MM.1S (cell line): ENCODE measurements around the gene ANP32A.
"Not testable (repeated sequence)": the region's sequence is repeated elsewhere in the genome, so short reads cannot be mapped to it uniquely, and the experiment has no call there.

Experiments used
- DNase-seq: peaks from one replicate; pipeline ENCODE4 v3.0.0-alpha.2; 2015
- H2AFZ ChIP-seq: fragments of 300-600 bp; sonication (generic); 2 replicates; pipeline ENCODE4 v1.6.0; 2016; ENCODE audit warnings: antibody characterized with exemption, low read length
- H3F3A ChIP-seq: fragments of 300-600 bp; sonication (generic); 2 replicates; pipeline ENCODE4 v1.6.1; 2016; ENCODE audit warnings: mild to moderate bottlenecking, antibody characterized with exemption, low read length, moderate library complexity, mixed read lengths; ENCODE audit not compliant: insufficient read depth
- H3K27ac ChIP-seq: fragments of 300-600 bp; sonication (generic); 2 replicates; pipeline ENCODE4 v1.5.1; 2016; ENCODE audit warnings: mild to moderate bottlenecking, low read length
- H3K27me3 ChIP-seq: fragments of 300-600 bp; sonication (generic); replicated peaks from 2 replicates; pipeline ENCODE4 v1.6.0; 2016; ENCODE audit warnings: low read length; ENCODE audit not compliant: insufficient read depth
- H3K36me3 ChIP-seq: fragments of 300-600 bp; sonication (generic); replicated peaks from 2 replicates; pipeline ENCODE4 v1.6.1; 2016; ENCODE audit warnings: mild to moderate bottlenecking, low read length, mixed read lengths; ENCODE audit not compliant: insufficient read depth
- H3K4me1 ChIP-seq: fragments of 300-600 bp; sonication (generic); 2 replicates; pipeline ENCODE4 v1.6.1; 2016; ENCODE audit warnings: low read length, mixed read lengths
- H3K4me2 ChIP-seq: fragments of 300-600 bp; sonication (generic); 2 replicates; pipeline ENCODE4 v1.6.0; 2016; ENCODE audit warnings: low read depth, low read length
- H3K4me3 ChIP-seq: fragments of 300-600 bp; sonication (generic); 2 replicates; pipeline ENCODE4 v1.5.1; 2016; ENCODE audit warnings: low read length, mixed read lengths
- H3K79me2 ChIP-seq: fragments of 300-600 bp; sonication (generic); 2 replicates; pipeline ENCODE4 v1.6.1; 2016; ENCODE audit warnings: mixed run types, low read length, mixed read lengths
- H3K9ac ChIP-seq: fragments of 300-600 bp; sonication (generic); 2 replicates; pipeline ENCODE4 v1.6.1; 2016; ENCODE audit warnings: low read length, mixed read lengths
- H3K9me2 ChIP-seq: fragments of 300-600 bp; sonication (generic); replicated peaks from 2 replicates; pipeline ENCODE4 v1.6.1; 2016; ENCODE audit warnings: mild to moderate bottlenecking, low read length, mixed read lengths; ENCODE audit not compliant: insufficient read depth
- H3K9me3 ChIP-seq: fragments of 300-600 bp; sonication (generic); replicated peaks from 2 replicates; pipeline ENCODE4 v1.6.1; 2016; ENCODE audit warnings: mild to moderate bottlenecking, low read length, mixed read lengths; ENCODE audit not compliant: insufficient read depth
- H4K20me1 ChIP-seq: fragments of 300-600 bp; sonication (generic); 2 replicates; pipeline ENCODE4 v1.6.1; 2016; ENCODE audit warnings: mild to moderate bottlenecking, low read length, moderate library complexity, mixed read lengths; ENCODE audit not compliant: insufficient read depth
- EZH2 ChIP-seq: fragments of 300-600 bp; sonication (generic); optimal IDR thresholded peaks from 2 replicates; pipeline ENCODE3; 2017; ENCODE audit warnings: low read depth, mild to moderate bottlenecking, antibody characterized with exemption, low read length, mixed read lengths
- EZH2phosphoT487 ChIP-seq: fragments of 300-600 bp; sonication (generic); IDR thresholded peaks from 2 replicates; pipeline ENCODE4 v1.6.1; 2018; ENCODE audit warnings: antibody characterized with exemption, low read length
- TF ChIP-seq, protein P1 (sequence below): fragments of 300-600 bp; sonication (generic); IDR thresholded peaks from 2 replicates; pipeline ENCODE4 v1.5.1; 2016; ENCODE audit warnings: antibody characterized with exemption, low read length, mixed read lengths

Gene ANP32A

DNA sequence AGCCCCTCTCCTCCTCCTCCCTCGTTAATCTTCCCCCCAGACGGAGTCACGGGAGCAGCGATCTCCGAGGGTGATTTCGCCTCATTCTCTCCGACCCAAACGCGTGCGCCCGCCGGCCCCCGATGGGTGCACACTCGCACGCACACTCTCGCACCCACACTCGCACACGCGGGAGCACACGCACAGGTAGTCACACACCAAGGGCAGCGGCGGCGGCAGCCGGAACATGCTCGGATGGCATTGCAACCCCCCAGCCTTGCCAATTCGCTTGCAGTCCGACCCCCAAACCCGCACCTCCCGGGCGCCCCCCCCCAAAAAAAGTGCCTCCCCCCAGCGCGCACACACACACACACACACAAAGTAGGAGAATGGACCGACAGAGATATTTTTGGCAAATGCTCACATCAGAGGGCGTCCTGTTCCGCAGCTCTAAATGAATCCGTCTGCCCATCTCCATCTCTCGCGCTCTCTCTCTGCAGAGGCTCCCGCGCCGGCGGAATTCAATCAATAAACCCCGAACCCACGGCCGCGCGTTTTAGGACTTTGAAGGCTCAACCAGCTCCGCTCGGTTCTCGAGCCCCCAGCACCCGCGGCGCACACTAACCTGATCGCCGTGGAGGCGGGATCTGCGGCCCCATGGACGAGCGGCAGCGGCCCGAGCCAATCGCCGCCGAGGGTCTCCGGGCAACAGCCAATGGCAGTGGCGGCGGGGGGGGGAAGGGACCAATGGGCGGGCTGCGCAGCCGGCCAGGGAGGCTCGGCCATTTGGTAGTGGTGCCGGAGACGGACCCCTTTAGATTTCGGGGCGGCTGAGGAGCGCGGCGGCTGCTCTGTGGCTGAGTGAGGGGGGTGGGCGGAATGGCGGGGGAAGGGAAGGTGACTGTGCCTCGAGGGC is at the start of gene ANP32A:
ANP32A (minus strand) TSS at position 601 of the 895 bp plus-strand sequence; CDS start at position 457, 144 bp downstream.
- H3K27ac ChIP-seq = peak within 1 kb of the TSS; percentile 86
- no peak for TF ChIP-seq EZH2
- no peak for TF ChIP-seq EZH2phosphoT487
- TF ChIP-seq, protein P1, sequence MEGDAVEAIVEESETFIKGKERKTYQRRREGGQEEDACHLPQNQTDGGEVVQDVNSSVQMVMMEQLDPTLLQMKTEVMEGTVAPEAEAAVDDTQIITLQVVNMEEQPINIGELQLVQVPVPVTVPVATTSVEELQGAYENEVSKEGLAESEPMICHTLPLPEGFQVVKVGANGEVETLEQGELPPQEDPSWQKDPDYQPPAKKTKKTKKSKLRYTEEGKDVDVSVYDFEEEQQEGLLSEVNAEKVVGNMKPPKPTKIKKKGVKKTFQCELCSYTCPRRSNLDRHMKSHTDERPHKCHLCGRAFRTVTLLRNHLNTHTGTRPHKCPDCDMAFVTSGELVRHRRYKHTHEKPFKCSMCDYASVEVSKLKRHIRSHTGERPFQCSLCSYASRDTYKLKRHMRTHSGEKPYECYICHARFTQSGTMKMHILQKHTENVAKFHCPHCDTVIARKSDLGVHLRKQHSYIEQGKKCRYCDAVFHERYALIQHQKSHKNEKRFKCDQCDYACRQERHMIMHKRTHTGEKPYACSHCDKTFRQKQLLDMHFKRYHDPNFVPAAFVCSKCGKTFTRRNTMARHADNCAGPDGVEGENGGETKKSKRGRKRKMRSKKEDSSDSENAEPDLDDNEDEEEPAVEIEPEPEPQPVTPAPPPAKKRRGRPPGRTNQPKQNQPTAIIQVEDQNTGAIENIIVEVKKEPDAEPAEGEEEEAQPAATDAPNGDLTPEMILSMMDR = no peak
- H3F3A ChIP-seq = peaks cover 9% of the 10 kb centered on the region; the same call in 1 of the 2 replicates
- H2AFZ ChIP-seq = peak within 1 kb of the TSS; percentile 63
- H3K4me1 ChIP-seq = peaks cover 24% of the 10 kb centered on the region
- H3K9me2 ChIP-seq = no peaks in the 10 kb centered on the region
- H3K4me3 ChIP-seq = peak within 1 kb of the TSS; percentile 90
- H3K4me2 ChIP-seq = peak within 1 kb of the TSS; percentile 67
- peaks cover 11% of the 10 kb centered on the region; the same call in 1 of the 2 replicates for H4K20me1 ChIP-seq
- no peaks in the 10 kb centered on the region for H3K9me3 ChIP-seq
- peak within 1 kb of the TSS; percentile 92 for H3K9ac ChIP-seq
- peak; percentile 95 for DNase-seq
- no peaks in the 10 kb centered on the region for H3K27me3 ChIP-seq
- H3K36me3 ChIP-seq = peaks cover 6% of the 10 kb centered on the region; the same call in 1 of the 2 replicates
- H3K79me2 ChIP-seq = peaks cover 71% of the 10 kb centered on the region

GRCh38 chr15:68868296-68868695 is 47.6 kb upstream of the ANP32A start:
- Histone ChIP-seq H3F3A (no peaks in the 10 kb centered on the region), H3K36me3 (no peaks in the 10 kb centered on the region), H3K9me3 (no peaks in the 10 kb centered on the region), H3K4me2 (no peak overlapping the region), H2AFZ (no peak overlapping the region), H4K20me1 (no peaks in the 10 kb centered on the region), H3K4me1 (no peaks in the 10 kb centered on the region), H3K9ac (no peak overlapping the region), H3K79me2 (no peaks in the 10 kb centered on the region), H3K27ac (no peak overlapping the region), H3K27me3 (no peaks in the 10 kb centered on the region), H3K9me2 (no peaks in the 10 kb centered on the region), H3K4me3 (no peak overlapping the region)
- TF ChIP-seq, protein P1 = no peak
- TF ChIP-seq EZH2phosphoT487 (no peak), EZH2 (no peak)
- no peak for DNase-seq

GRCh38 chr15:68862415-68862814 is 41.7 kb upstream of the ANP32A start:
- Histone ChIP-seq H2AFZ (no peak overlapping the region), H3K9ac (no peak overlapping the region), H3F3A (no peaks in the 10 kb centered on the region), H3K27ac (no peak overlapping the region), H4K20me1 (no peaks in the 10 kb centered on the region), H3K4me3 (no peak overlapping the region), H3K9me2 (no peaks in the 10 kb centered on the region), H3K27me3 (no peaks in the 10 kb centered on the region), H3K4me2 (no peak overlapping the region), H3K9me3 (no peaks in the 10 kb centered on the region; the same call in 1 of the 2 replicates), H3K36me3 (no peaks in the 10 kb centered on the region), H3K4me1 (no peaks in the 10 kb centered on the region), H3K79me2 (no peaks in the 10 kb centered on the region)
- no peak for DNase-seq
- TF ChIP-seq, protein P1 = no peak
- TF ChIP-seq EZH2 (no peak), EZH2phosphoT487 (no peak)

- not testable (repeated sequence) for H2AFZ ChIP-seq, DNase-seq, H3K79me2 ChIP-seq, H3K4me2 ChIP-seq, H3K9me3 ChIP-seq, H4K20me1 ChIP-seq, H3K9ac ChIP-seq, H3K27me3 ChIP-seq, H3K36me3 ChIP-seq, H3K4me3 ChIP-seq, H3K9me2 ChIP-seq, H3F3A ChIP-seq, H3K4me1 ChIP-seq, H3K27ac ChIP-seq
These were observed 38.0 kb upstream of the ANP32A start for GRCh38 chr15:68858666-68859065.

DNA sequence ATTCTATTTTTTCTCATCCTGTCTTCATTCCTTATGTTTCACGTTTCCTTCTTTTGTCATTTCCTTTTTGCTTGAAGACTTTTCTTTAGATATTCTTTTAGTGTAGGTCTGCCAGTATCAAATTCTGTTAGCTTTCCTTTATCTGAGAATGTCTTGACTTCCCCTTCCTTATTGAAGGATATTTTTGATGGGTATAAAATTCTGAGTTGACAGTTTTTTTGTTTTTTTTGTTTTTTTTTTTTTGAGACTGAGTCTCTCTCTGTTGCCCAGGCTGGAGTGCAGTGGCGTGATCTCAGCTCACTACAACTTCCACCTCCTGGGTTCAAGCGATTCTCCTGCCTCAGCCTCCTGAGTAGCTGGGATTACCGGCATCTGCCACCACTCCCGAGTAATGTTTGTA is 36.7 kb upstream of the ANP32A start:
- not testable (repeated sequence) for H3K27ac ChIP-seq, H4K20me1 ChIP-seq

More for the DNA sequence above, 36.7 kb upstream of the ANP32A start:
- H3K4me2 ChIP-seq, H3K4me3 ChIP-seq, H3K4me1 ChIP-seq, H3K27me3 ChIP-seq, H3K9me3 ChIP-seq, H3F3A ChIP-seq, H3K9me2 ChIP-seq, H3K9ac ChIP-seq, H3K79me2 ChIP-seq, H2AFZ ChIP-seq, H3K36me3 ChIP-seq, DNase-seq: not testable (repeated sequence)
